Muscle layer of duodenum (tissue), 2 donors: Measurements from ENCODE around the gene MYDGF.

Experiments used
- H3K27ac ChIP-seq: one replicate; pipeline ENCODE4 v1.7.0; 2013; ENCODE audit warnings: mild to moderate bottlenecking, low read length
- H3K27me3 ChIP-seq: one replicate; pipeline ENCODE4 v1.7.0; 2013; ENCODE audit warnings: low read depth, mild to moderate bottlenecking, control low read depth, low read length
- H3K36me3 ChIP-seq, 2 donors: one replicate each; pipeline ENCODE4 v1.7.0; 2013; ENCODE audit warnings: low read length in 2 of 2, control low read depth in 1 of 2, mild to moderate bottlenecking in 1 of 2; ENCODE audit not compliant: insufficient read depth in 2 of 2, control insufficient read depth in 1 of 2
- H3K4me1 ChIP-seq, 2 donors: one replicate each; pipeline ENCODE4 v1.7.0; 2013; ENCODE audit warnings: low read length in 2 of 2, mild to moderate bottlenecking in 2 of 2, control low read depth in 1 of 2, moderate library complexity in 1 of 2; ENCODE audit not compliant: insufficient read depth in 2 of 2, control insufficient read depth in 1 of 2
- H3K4me3 ChIP-seq, 2 donors: one replicate each; pipeline ENCODE4 v1.7.0; 2013; ENCODE audit warnings: low read length in 2 of 2, low read depth in 1 of 2, mild to moderate bottlenecking in 1 of 2
- H3K9me3 ChIP-seq, 2 donors: one replicate each; pipeline ENCODE4 v1.7.0; 2013; ENCODE audit warnings: low read length in 2 of 2, control low read depth in 1 of 2, mild to moderate bottlenecking in 1 of 2; ENCODE audit not compliant: control insufficient read depth in 1 of 2
- donor health status: healthy.

MYDGF gene

DNA sequence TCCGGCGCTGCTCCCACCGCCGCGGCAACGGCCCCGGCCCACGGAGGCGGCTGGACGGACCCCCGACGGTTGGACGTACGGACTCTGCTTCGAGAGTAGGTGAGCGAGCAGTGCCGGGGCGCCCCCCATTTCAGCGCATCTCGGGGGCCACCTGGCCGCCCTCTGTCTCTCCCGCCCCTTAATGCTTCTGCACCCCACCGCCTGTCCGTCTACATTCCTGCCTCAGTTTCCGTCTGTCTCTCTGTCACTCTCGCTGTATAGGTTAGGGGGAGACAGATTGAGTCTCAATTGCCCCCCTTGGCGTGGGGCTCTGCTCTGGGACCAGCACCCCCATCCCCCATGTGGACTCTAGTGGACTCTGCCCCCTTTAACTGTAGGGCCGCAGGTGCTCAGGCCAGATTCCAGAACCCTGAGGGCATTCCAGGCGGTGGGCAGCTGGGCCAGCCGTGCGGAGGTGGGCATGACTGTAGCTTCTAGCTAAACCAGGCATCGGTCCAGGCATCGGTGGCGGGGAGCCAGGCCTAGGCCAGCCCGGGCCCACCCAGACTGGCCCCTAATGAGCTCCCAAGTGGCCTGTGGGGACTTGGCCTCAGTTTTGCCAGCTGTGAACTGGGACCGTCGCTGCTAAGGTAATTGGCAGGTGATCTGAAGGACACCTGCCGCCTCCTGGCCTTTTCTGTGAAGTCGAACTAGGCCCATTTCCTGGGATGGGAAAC lies 30.5 kb downstream of the MYDGF start:
- peak overlapping the region; percentile 79 to 83 for H3K4me3 ChIP-seq
- H3K27me3 ChIP-seq = peaks cover 3% of the 10 kb centered on the region
- H3K27ac ChIP-seq = peak overlapping the region; percentile 80
- no peaks in the 10 kb centered on the region for H3K9me3 ChIP-seq
- no peaks in the 10 kb centered on the region for H3K36me3 ChIP-seq
- H3K4me1 ChIP-seq = peaks cover 4 to 37% of the 10 kb centered on the region in 2 donors

DNA sequence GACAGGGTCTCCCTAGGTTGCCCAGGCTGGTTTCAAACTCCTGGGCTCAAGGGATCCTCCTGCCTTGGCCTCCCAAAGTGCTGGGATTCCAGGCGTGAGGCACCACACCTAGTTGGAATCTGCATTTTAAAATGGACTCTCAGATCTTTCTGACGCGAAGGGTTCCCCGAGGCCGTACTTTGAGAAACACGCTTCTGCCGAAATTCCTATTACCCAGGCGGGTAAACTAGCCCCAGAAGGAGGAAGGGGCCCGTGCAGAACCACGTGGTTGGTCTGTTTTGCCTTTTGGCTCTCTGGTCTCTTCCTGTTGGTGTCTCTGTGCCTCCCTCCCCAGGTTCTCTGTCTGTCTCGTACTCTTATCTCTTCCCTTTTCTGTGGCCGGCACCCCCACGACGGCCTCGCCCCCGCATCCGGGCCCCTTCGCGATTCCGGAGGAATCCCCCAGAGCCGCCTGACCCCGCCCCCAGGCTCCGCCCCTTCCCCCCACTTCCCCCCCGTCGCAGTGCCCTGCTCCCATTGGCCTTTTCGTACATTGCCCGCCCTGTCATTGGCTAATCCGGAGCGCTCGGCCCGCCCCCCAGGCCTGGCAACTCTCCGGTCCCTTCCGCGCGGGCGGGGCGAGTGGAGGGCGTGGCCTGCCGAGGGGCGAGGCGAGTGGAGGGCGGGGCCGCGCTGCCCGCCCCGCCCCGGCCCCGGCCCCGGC lies 31.2 kb downstream of the MYDGF start, which contains the start of gene TNFAIP8L1:
TSS of gene TNFAIP8L1 (plus strand) at position 689 of the 703 bp plus-strand sequence. CDS start 12,354 bp downstream, outside the sequence.
- peaks cover 4 to 37% of the 10 kb centered on the region in 2 donors for H3K4me1 ChIP-seq
- H3K27ac ChIP-seq = peak within 1 kb of the TSS; percentile 80
- no peaks in the 10 kb centered on the region for H3K9me3 ChIP-seq
- H3K36me3 ChIP-seq = no peaks in the 10 kb centered on the region
- H3K27me3 ChIP-seq = peaks cover 3% of the 10 kb centered on the region
- H3K4me3 ChIP-seq = peak within 1 kb of the TSS; percentile 79 to 83

DNA sequence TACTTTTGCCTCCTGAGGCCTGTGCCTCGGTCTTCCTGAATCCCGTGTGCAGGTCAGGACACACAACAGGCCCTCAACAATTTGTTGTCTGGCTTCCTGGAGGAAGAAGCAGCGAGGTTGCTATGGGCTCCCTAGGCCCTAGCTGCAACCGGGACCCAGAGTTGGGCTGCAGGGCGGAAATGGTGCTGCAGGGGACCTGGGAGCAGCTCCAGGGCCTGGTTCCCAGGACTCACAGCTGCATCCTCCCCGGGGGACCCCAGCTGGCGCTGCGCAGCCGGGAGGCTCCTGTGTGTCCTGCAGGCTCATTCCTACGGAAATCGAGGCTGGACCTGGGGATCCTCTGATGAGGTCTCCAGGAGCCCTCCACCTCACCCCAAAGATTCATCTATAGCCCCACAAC lies 31.8 kb downstream of the MYDGF start:
- Histone ChIP-seq H3K4me1 (peaks cover 4 to 41% of the 10 kb centered on the region in 2 donors), H3K4me3 (no peak overlapping the region), H3K36me3 (no peaks in the 10 kb centered on the region), H3K9me3 (no peaks in the 10 kb centered on the region), H3K27me3 (peaks cover 3% of the 10 kb centered on the region), H3K27ac (no peak overlapping the region)

DNA sequence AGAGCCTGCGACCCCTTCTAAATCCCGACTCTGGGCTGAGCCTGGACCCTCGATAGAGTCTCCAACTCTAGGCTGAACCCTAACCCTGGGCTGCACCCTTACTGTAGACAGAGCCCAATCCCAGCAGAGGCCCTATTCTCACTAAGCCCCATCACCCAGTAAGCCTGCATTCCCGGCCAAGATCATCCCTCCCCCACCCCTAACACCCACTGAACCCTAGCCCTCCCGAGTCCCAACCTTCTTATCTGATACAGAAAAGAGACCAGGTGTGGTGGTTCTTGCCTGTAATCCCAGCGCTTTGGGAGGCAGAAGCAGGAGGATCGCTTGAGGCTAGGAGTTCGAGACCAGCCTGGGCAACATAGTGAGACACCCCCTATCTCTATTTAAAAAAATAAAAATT lies 33.4 kb downstream of the MYDGF start:
- peaks cover 3% of the 10 kb centered on the region for H3K27me3 ChIP-seq
- peaks cover 4 to 37% of the 10 kb centered on the region in 2 donors for H3K4me1 ChIP-seq
- H3K27ac ChIP-seq = no peak overlapping the region
- H3K4me3 ChIP-seq = peak overlapping the region; percentile 50 to 69
- no peaks in the 10 kb centered on the region for H3K9me3 ChIP-seq
- no peaks in the 10 kb centered on the region for H3K36me3 ChIP-seq

DNA sequence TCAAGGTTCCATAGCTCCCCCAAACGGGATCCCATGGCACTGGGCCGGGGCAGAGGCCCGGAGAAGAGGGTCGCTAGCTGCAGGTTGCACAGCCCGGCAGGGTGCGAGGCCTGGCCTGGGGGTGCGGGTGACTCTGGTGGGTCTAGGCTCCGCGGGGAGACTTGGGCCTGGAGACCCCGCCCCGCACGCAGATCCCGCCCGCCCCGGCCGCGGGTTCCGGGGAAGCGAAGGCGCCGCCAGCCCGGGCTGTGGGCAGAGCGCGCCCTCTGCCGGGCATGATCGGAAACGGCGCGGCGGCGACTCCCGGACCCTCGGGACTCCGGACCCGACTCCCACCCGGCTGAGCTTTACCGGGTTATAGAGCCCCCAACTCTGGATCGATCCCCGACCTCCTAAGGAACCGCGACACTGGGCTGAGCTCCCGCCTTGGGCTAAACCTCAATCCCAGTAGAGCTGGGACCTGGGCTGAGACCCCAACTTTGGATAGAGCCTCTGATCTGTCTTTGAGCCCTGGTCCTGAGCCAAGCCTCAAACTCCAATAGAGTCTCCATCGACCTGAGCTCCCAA lies 33.9 kb downstream of the MYDGF start:
- peaks cover 4 to 32% of the 10 kb centered on the region in 2 donors for H3K4me1 ChIP-seq
- H3K27me3 ChIP-seq = peaks cover 3% of the 10 kb centered on the region
- no peaks in the 10 kb centered on the region for H3K9me3 ChIP-seq
- no peaks in the 10 kb centered on the region for H3K36me3 ChIP-seq
- peak overlapping the region; percentile 57 to 69 for H3K4me3 ChIP-seq
- H3K27ac ChIP-seq = no peak overlapping the region

DNA sequence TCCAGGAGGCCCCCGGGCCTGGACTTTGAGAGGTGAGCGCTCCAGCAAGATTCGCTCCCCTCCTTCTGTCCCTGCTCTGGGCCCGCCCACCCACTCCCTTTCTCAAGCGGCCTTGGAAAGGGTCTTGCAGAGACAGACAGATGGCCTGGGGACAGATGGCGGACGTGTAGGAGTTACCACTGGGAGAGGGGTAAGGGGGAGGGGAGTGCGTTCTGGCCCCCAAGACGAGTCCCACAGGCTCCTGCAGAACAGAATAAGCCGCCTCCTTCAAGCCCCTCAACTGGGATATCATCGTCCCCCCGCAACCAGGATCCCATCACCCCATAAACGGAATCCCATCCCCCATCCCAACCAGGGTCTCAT lies 34.4 kb downstream of the MYDGF start:
- H3K36me3 ChIP-seq = no peaks in the 10 kb centered on the region
- peaks cover 3% of the 10 kb centered on the region for H3K27me3 ChIP-seq
- no peak overlapping the region for H3K27ac ChIP-seq
- peak overlapping the region; percentile 57 to 69 for H3K4me3 ChIP-seq
- H3K9me3 ChIP-seq = no peaks in the 10 kb centered on the region
- peaks cover 4 to 27% of the 10 kb centered on the region in 2 donors for H3K4me1 ChIP-seq

DNA sequence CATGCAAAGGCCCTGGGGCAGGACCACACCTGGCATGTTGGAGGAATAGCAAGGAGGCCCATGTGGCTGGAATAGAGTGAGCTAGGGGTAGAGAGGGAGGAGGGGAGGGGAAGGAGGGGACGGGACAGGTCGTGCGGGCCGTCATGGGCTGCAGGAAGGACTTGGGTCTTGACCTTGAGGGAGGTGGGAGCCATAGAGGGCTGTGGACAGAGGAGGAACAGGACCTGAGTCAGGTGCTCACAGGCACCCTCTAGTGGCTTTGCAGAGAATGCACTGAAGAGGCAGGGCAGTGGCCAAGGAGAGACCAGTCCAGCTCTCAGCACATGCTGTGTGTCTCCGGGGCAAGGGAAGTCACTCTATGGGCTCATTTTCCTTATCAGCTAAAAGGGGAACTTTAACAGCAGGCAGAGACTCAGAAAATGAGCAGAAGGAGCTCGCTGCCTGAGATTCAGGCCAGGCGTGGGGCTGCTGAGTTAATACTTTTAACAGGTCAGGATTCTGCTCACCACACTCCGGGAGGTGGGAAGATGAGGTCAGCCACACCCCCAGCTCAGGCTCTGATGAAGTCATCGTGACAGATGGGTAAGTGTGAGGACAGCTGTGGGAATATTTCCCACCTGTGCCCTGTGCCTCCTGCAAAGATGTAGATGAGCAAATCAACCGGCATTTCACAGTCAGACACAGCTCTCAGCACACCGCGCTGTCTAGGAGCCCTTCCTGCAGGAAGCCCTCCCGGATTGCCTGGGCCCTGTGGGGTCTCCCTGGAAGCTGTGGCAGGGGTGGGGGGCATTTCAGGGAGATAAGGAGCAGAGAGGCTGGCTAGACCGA lies 36.8 kb downstream of the MYDGF start:
- H3K27ac ChIP-seq = no peak overlapping the region
- peaks cover 4 to 13% of the 10 kb centered on the region in 2 donors for H3K4me1 ChIP-seq
- H3K9me3 ChIP-seq = no peaks in the 10 kb centered on the region
- H3K27me3 ChIP-seq = peaks cover 3% of the 10 kb centered on the region
- H3K36me3 ChIP-seq = no peaks in the 10 kb centered on the region
- no peak overlapping the region for H3K4me3 ChIP-seq

DNA sequence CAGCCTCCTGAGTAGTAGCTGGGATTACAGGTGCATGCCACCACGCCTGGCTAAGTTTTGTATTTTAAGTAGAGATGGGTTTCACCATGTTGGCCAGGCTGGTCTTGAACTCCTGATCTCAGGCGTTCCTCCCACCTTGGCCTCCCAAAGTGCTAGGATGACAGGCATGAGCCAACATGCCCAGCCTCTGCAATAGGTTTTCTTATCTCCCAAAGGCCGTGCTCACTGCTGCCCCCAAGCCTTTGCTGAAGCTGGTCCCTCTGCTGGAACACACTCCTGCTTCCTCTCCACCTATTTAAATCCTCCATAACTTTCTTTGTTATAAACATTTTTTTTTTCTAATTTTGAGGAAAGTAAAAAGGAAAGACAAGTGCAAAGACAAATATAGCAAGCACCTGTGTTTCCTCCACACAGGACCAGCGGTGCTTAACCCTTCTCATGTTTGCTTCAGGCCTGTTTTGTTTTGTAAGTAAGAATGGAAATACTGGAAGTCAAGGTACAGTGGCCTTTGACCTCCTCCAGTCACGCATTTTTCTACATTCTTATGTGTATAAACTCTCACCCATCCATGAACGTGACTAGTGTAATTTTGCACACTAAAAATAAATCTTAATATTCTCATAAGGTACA lies 45.3 kb downstream of the MYDGF start:
- peaks cover 3% of the 10 kb centered on the region for H3K27me3 ChIP-seq
- no peak overlapping the region for H3K27ac ChIP-seq
- H3K4me3 ChIP-seq = no peak overlapping the region
- no peaks in the 10 kb centered on the region for H3K9me3 ChIP-seq
- H3K4me1 ChIP-seq = no peaks in the 10 kb centered on the region
- no peaks in the 10 kb centered on the region for H3K36me3 ChIP-seq

DNA sequence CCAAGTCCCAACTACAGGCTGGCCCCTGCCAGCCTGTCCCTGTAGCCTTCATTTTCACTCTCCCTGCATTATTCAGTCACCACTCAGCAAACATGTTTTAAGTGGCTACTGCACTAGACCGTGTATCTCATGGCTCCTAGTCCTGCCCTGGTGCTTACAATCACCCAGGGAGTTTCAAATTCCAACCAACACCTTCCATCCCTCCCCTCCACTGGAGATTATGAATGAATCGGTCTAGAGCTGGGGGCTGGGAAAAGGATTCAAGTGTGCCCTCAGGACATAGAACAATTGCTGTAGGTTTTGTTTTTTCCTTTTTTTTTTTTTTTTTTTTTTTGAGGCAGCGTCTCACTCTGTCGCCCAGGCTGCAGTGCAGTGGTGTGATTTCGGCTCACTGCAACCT lies 45.8 kb downstream of the MYDGF start:
- Histone ChIP-seq H3K4me1 (no peaks in the 10 kb centered on the region), H3K9me3 (no peaks in the 10 kb centered on the region), H3K36me3 (no peaks in the 10 kb centered on the region), H3K27me3 (peaks cover 3% of the 10 kb centered on the region), H3K27ac (no peak overlapping the region), H3K4me3 (no peak overlapping the region)

DNA sequence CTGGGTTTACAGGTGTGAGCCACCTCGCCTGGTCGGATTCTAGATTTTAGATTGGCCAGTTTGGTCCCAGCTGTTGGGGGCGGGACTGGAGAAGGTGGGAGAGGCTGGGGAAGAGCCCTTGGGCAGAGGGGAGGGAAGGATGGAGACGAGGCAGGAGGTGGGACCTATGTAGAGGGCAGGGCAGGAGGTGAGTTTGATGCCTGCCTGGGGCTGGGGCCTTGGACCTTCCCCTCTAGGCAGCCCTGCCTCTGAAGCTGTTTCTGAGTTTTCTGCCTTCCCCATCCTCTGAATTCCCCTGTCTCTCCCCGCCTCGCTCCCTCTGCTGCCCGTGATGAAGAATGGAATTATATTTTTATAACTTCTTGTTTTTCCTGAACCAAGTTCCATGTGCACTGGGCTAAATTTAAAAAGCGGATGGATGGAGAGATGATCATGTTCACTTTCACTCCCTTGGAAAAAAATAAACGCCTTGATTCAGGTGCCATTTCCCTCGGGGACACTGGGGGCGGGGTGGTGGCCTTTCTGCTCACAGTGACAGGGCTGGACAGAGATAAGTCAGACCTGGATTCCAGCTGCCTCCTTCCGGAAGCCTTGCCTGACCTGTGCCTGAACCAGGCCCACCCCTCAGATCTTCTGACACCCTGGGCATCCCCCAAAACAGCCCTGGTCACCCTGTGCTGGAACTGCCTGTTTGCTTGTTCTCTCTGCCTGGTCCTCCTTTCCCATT lies 47.3 kb downstream of the MYDGF start:
- Histone ChIP-seq H3K27ac (no peak overlapping the region), H3K4me3 (no peak overlapping the region), H3K9me3 (no peaks in the 10 kb centered on the region), H3K4me1 (no peaks in the 10 kb centered on the region), H3K36me3 (no peaks in the 10 kb centered on the region), H3K27me3 (peaks cover 3% of the 10 kb centered on the region)
